Measurements from ENCODE around the gene AP5S1.

DNA sequence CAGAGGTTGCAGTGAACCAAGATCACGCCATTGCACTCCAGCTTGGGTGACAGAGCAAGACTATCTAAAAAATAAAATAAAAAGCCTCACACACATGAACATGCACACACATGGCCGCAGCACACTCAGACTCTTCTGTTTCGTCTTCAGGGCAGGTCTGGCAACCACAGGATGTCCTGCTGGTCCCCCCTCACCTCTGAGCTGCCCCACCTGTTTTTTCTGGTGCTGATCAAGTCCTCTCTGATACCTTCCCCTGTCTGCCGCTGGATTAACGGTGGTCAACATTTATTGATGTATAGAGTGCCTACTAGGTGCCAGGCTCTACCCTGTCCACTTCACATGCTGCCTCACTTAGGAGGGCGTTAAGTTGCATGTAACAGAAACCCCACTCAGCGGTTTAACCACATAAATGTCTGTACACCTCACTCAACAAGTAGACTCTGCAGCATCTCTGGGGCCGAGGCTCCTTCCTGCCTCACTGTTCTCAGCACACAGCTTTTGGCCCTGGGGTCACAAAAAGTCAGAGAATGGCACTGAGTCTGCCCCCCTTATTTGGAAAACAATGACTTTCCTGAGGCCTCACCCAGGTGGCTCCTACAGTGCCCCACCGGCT, 4.5 kb upstream of the AP5S1 start:
- TF ChIP-seq, protein P1, sequence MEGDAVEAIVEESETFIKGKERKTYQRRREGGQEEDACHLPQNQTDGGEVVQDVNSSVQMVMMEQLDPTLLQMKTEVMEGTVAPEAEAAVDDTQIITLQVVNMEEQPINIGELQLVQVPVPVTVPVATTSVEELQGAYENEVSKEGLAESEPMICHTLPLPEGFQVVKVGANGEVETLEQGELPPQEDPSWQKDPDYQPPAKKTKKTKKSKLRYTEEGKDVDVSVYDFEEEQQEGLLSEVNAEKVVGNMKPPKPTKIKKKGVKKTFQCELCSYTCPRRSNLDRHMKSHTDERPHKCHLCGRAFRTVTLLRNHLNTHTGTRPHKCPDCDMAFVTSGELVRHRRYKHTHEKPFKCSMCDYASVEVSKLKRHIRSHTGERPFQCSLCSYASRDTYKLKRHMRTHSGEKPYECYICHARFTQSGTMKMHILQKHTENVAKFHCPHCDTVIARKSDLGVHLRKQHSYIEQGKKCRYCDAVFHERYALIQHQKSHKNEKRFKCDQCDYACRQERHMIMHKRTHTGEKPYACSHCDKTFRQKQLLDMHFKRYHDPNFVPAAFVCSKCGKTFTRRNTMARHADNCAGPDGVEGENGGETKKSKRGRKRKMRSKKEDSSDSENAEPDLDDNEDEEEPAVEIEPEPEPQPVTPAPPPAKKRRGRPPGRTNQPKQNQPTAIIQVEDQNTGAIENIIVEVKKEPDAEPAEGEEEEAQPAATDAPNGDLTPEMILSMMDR (conservative IDR thresholded peaks at IDR 0.05 in 1 of 2, IDR thresholded peaks at IDR 0.05 in 1 of 2; ENCODE audit: low read depth in 1 of 2, low read length in 2 of 2), result no peak
- no peak for TF ChIP-seq EZH2 (IDR thresholded peaks at IDR 0.05; ENCODE audit: low read length, missing control alignments)

Measured in fibroblast of lung (primary cell).